D721Med (cell line): Measurements from ENCODE around the gene AIG1.
"Not testable (repeated sequence)": the region's sequence is repeated elsewhere in the genome, so short reads cannot be mapped to it uniquely, and the experiment has no call there.

Experiments
- DNase-seq: peaks from one replicate; pipeline ENCODE4 v3.0.0; 2011; ENCODE audit warnings: low spot score; ENCODE audit not compliant: insufficient read length
- FAIRE-seq: peaks from 2 replicates; lab custom pipeline; 2011; peaks lifted over from hg19 to GRCh38; lab: Jason Lieb, UNC
- TF ChIP-seq, protein P1 (sequence below): IDR thresholded peaks from 2 replicates; pipeline ENCODE4 v1.5.1; 2012; ENCODE audit warnings: mild to moderate bottlenecking, control low read depth; ENCODE audit not compliant: insufficient read depth; ENCODE audit errors: missing control alignments

AIG1 gene

DNA sequence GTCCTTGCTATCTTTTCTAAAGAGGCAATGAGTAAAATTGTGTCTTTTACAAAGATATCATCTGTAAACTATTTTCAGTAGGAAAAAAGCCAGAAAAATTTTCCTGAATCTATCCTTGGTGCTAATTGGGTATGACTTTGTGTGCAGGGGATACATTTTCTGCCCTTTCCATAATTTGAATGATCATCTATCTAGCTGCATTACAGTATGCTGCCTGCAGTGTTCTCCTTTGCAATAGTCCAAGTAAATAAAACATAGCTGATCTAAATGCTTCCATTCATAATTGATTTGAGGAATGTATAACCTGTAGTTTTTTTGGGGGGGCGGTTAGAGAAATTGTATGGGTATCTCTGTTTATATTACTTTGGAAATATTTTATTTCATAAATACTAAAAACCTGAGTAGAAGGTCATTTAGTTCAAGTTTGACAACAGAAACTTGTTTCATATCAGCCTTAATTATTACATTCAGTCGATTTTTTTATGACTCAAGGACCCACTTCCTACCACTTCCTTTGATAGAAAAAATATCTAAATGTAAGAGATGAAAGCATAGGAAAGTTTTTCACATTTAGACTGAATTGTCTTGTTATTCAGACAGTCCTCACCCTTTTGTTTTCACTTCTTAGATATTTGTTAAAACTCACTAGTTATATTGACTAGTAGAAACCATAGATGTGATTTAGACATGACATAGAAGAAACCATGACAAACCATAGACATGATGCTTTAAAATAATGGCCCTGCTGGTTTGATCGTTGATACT is 75.3 kb downstream of the AIG1 start:
- DNase-seq (no peak), FAIRE-seq (no peak)
- TF ChIP-seq, protein P1, sequence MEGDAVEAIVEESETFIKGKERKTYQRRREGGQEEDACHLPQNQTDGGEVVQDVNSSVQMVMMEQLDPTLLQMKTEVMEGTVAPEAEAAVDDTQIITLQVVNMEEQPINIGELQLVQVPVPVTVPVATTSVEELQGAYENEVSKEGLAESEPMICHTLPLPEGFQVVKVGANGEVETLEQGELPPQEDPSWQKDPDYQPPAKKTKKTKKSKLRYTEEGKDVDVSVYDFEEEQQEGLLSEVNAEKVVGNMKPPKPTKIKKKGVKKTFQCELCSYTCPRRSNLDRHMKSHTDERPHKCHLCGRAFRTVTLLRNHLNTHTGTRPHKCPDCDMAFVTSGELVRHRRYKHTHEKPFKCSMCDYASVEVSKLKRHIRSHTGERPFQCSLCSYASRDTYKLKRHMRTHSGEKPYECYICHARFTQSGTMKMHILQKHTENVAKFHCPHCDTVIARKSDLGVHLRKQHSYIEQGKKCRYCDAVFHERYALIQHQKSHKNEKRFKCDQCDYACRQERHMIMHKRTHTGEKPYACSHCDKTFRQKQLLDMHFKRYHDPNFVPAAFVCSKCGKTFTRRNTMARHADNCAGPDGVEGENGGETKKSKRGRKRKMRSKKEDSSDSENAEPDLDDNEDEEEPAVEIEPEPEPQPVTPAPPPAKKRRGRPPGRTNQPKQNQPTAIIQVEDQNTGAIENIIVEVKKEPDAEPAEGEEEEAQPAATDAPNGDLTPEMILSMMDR = no peak

DNA sequence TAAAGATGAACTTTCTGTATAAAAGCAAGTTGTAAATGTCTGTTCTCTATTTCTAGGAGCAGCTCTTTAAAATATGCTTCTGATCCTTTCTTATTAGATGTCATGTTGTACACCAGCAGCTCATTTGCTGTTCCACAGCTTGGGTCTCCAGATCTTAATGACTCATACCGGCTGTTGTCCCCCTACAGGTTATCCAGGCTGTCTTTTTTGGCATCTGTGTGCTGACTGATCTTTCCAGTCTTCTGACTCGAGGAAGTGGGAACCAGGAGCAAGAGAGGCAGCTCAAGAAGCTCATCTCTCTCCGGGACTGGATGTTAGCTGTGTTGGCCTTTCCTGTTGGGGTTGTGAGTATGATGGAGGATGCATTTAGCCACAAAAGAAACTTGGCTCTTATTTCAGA is 76.0 kb downstream of the AIG1 start:
- no peak for DNase-seq
- FAIRE-seq = no peak
- TF ChIP-seq, protein P1 = no peak

DNA sequence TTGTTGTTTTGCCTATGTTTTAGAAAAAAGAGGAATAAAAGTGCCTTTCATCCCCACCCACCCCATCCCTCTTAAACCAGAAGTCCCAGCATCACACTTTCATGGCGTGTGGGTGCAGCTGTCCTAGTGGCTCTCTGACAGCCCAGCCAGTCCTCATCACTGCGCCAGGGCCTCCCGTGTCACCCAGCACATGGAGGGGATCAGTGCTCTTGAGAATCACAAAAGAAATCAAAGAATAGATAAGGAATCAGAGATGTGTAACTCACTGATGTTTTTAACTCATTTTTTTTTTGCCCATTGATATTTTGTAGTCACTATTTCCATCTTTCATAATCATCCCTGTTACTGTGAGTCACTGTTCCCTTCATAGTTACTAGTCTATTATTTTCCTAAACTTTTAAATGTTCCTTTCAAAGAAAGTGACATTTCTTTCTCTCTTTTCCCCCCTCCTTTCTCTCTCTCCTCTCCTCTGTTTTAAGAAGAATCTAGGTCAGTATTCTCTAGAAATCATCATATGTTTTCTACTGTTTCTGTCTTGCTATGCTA is 78.6 kb downstream of the AIG1 start:
- FAIRE-seq (no peak), DNase-seq (no peak)
- TF ChIP-seq, protein P1 = no peak

DNA sequence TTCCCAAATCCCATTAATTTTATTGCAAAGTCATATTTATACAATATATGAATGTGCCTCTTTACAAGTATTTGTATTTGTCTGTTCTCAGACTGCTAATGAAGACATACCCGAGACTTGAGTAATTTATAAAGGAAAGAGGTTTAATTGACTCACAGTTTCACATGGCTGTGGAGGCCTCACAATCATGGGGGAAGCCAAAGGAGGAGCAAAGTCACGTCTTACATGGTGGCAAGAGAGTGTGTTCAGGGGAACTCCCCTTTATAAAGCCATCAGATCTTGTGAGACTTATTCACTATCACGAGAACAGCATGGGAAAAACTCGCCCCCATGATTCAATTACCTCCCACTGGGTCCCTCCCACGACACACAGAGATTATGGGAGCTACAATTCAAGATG is 79.2 kb downstream of the AIG1 start:
- not testable (repeated sequence) for FAIRE-seq

DNA sequence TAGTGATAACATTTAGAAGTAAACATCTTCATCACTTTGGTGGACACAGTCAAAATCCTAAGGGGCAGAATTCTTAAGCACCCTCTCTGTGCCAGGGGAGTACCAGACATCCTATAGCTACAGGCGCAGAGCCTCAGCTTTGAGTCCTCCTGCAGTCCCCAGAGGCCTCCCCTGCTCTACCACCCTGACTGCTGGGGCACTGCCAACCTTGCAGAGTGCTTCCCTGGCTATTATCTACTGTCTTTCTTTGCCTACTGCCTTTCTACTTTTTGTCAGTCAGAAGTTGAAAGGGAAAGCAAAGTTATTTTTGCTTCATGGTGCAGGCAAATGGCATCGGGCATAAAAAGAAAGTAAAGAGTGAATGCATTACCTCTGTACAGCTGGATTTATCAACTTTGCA is 80.1 kb downstream of the AIG1 start:
- no peak for DNase-seq
- no peak for FAIRE-seq
- TF ChIP-seq, protein P1 = no peak

More for the DNA sequence above, 79.2 kb downstream of the AIG1 start:
- DNase-seq = not testable (repeated sequence)

DNA sequence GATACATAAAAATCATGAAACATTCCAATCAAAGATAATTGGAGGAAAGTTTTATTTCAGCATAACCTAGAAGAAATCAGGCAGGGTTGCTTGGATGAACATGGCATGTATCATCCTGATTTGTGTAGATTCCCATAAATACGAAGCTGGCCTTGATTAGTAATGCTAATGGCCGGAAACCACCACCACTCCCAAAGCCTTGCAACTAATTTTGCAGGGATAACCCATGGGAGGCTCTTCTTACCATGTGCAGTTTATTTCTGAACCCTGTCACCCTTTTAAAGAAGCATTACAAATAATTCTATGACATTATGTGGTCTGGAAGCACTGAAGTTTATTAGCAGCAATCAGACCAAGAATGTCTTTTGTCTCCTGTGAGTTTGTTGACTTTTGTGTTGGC is 80.8 kb downstream of the AIG1 start:
- TF ChIP-seq, protein P1 = no peak
- DNase-seq = no peak
- no peak for FAIRE-seq

DNA sequence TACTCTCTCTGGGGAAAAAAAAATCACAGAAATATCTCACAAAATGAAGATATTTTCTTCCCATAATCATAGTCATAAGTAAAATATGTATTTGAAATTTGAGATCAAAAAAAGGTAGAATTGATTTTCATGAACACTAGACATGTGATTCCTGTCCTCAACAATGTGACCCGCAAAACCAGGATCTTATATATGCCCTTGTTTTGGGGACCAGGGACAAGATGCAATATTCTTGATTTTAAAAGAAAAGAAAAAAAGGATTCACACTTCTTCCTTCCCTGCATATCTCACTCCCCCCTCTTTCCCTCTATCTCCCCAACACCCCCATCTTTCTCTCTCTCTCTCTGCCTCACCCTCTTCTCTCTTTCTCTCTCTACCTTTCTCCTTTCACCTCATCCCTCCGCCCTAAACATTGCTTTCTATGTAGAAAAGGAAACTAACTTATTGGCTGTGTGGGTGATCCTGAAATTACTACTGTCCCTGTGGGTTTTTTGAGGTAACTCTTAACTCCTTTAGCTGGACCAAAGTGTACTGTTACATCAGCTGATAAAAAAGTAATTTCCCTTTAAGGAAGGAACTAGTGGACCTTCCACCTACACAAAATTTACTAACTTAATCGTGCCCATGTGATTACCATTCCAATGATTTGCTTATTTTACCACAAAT is 85.6 kb downstream of the AIG1 start:
- TF ChIP-seq, protein P1 = no peak
- FAIRE-seq (no peak), DNase-seq (no peak)
